Mesenchymal stem cell (in vitro differentiated cells and primary cell): ENCODE measurements around the gene CRACR2A.

Experiments used
- DNase-seq: peaks from one replicate; pipeline ENCODE4 v3.0.0-alpha.2; 2013
- H2AFZ ChIP-seq: one replicate; pipeline ENCODE4 v1.6.1; 2013; ENCODE audit warnings: low read depth, mild to moderate bottlenecking, control low read depth, inconsistent platforms, low read length, moderate library complexity
- H2AK5ac ChIP-seq: 2 replicates; pipeline ENCODE4 v1.6.1; 2013; ENCODE audit warnings: low read length, moderate library complexity, mild to moderate bottlenecking, inconsistent platforms; ENCODE audit not compliant: severe bottlenecking
- H2BK120ac ChIP-seq: one replicate; pipeline ENCODE4 v1.6.1; 2013; ENCODE audit warnings: low read depth, mild to moderate bottlenecking, inconsistent platforms, low read length, moderate library complexity
- H2BK12ac ChIP-seq, 2 experiments: one replicate each; pipeline ENCODE4 v1.6.1; 2013; ENCODE audit warnings: inconsistent platforms in 2 of 2, low read length in 2 of 2, mild to moderate bottlenecking in 2 of 2, moderate library complexity in 2 of 2, control low read depth in 1 of 2
- H2BK15ac ChIP-seq: one replicate; pipeline ENCODE4 v1.6.1; 2013; ENCODE audit warnings: mild to moderate bottlenecking, low read depth, inconsistent platforms; ENCODE audit not compliant: poor library complexity, severe bottlenecking
- H2BK5ac ChIP-seq: 2 replicates; pipeline ENCODE4 v1.6.1; 2013; ENCODE audit warnings: low read depth, mild to moderate bottlenecking, low read length, control low read depth, inconsistent platforms; ENCODE audit not compliant: poor library complexity, severe bottlenecking
- H3K14ac ChIP-seq, 2 experiments: one replicate each; pipeline ENCODE4 v1.6.1; 2013; ENCODE audit warnings: inconsistent platforms in 2 of 2, low read length in 2 of 2, control low read depth in 1 of 2, mild to moderate bottlenecking in 1 of 2, moderate library complexity in 1 of 2
- H3K18ac ChIP-seq, 2 experiments: one replicate each; pipeline ENCODE4 v1.6.1; 2013; ENCODE audit warnings: inconsistent platforms in 2 of 2, low read length in 2 of 2, control low read depth in 1 of 2, low read depth in 1 of 2, mild to moderate bottlenecking in 1 of 2
- H3K23ac ChIP-seq, 2 experiments: one replicate each; pipeline ENCODE4 v1.6.1; 2013; ENCODE audit warnings: inconsistent platforms in 2 of 2, low read length in 2 of 2, mild to moderate bottlenecking in 2 of 2, moderate library complexity in 2 of 2, control low read depth in 1 of 2
- H3K27ac ChIP-seq: 2 replicates; pipeline ENCODE4 v1.5.1; 2013; ENCODE audit warnings: mild to moderate bottlenecking, moderate library complexity, low read length, control low read depth, inconsistent platforms; ENCODE audit not compliant: poor library complexity, severe bottlenecking
- H3K27me3 ChIP-seq, 2 experiments: 2 replicates each; pipeline versions ENCODE4 v1.6.1 to v1.7.0; 2013; ENCODE audit warnings: low read length in 2 of 2, mild to moderate bottlenecking in 2 of 2, moderate library complexity in 2 of 2, control low read depth in 1 of 2, inconsistent platforms in 1 of 2; ENCODE audit not compliant: control insufficient read depth in 1 of 2, insufficient read depth in 1 of 2
- H3K36me3 ChIP-seq, 2 experiments: 2 replicates each; pipeline versions ENCODE4 v1.6.1 to v1.7.0; 2013; ENCODE audit warnings: low read length in 2 of 2, control low read depth in 1 of 2, inconsistent platforms in 1 of 2, low read depth in 1 of 2, mild to moderate bottlenecking in 1 of 2; ENCODE audit not compliant: insufficient read depth in 2 of 2, control insufficient read depth in 1 of 2
- H3K4ac ChIP-seq, 2 experiments: one replicate each; pipeline ENCODE4 v1.6.1; 2013; ENCODE audit warnings: inconsistent platforms in 2 of 2, low read length in 2 of 2, mild to moderate bottlenecking in 2 of 2, moderate library complexity in 2 of 2, control low read depth in 1 of 2, low read depth in 1 of 2
- H3K4me1 ChIP-seq: 2 replicates; pipeline ENCODE4 v1.6.1; 2013; ENCODE audit warnings: low read depth, low read length, control low read depth; ENCODE audit not compliant: control insufficient read depth, insufficient read depth
- H3K4me2 ChIP-seq: 2 replicates; pipeline ENCODE4 v1.6.1; 2013; ENCODE audit warnings: low read length, mild to moderate bottlenecking, inconsistent platforms; ENCODE audit not compliant: poor library complexity, severe bottlenecking
- H3K4me3 ChIP-seq, 2 experiments: 2 replicates each; pipeline versions ENCODE4 v1.5.1 to v1.7.0; 2013; ENCODE audit warnings: low read length in 2 of 2, mild to moderate bottlenecking in 2 of 2, control low read depth in 1 of 2, low read depth in 1 of 2; ENCODE audit not compliant: insufficient read depth in 1 of 2
- H3K79me1 ChIP-seq: replicated peaks from 2 replicates; pipeline ENCODE4 v1.6.1; 2013; ENCODE audit warnings: mild to moderate bottlenecking, control low read depth, low read length, inconsistent platforms; ENCODE audit not compliant: poor library complexity, severe bottlenecking
- H3K9ac ChIP-seq: 2 replicates; pipeline ENCODE4 v1.7.0; 2013; ENCODE audit warnings: mild to moderate bottlenecking, low read length, moderate library complexity
- H3K9me3 ChIP-seq: 2 replicates; pipeline ENCODE4 v1.7.0; 2013; ENCODE audit warnings: mild to moderate bottlenecking, low read length; ENCODE audit not compliant: control insufficient read depth
- H4K8ac ChIP-seq: one replicate; pipeline ENCODE4 v1.6.1; 2013; ENCODE audit warnings: inconsistent platforms, mild to moderate bottlenecking, low read length, moderate library complexity
- H4K91ac ChIP-seq: one replicate; pipeline ENCODE4 v1.6.1; 2013; ENCODE audit warnings: mild to moderate bottlenecking, low read length, inconsistent platforms
- WGBS: methylation state at CpG from one replicate; pipeline ENCODE4 v1.1.7; 2013; ENCODE audit warnings: mixed read lengths; 5-methylcytosine and 5-hydroxymethylcytosine counted together

The CRACR2A gene

DNA sequence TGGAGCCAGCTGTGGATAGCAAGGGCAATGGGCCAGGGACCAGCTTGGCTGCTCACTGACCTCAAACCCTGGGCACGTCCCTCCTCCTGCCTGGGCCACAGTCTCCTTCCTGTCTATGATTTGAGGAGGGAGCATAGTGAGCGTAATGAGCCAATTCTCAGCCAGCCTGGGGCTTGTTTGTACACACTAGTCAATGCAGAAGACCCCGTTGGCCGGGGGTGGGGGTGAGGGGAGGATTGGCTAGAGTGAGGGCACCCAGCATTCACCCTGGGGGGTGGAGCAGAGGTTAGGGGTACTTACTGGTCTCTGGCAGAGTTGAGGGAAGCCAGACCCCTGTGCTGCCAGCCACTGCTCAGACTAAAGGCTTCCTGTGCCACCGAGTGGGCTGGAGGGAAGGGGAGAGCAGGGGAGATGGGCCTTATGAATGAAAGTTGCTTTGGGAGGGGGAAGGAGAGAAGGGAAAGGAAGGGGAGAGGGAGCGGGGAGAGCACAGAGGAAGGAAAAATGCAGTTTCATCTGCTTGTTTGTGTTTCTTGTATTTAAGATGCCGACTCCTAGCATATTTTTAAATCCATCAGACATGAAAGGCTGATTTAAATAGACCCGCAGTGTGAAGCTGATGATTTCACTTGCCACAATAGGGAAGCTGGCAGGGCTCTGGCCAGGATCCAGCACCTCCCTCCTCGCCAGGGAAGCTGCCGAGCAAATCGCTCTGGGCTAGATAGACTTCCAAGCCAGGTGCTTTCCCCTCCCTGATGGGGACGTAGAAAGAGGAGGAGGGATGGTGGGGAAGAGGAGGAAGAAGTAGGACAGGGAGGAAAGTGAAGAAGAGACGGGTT is 147.9 kb downstream of the CRACR2A start:
- Histone ChIP-seq H3K14ac (no peak overlapping the region), H3K27me3 (peaks cover 52 to 56% of the 10 kb centered on the region in 2 experiments), H4K91ac (no peak overlapping the region), H3K23ac (no peak overlapping the region), H3K4ac (no peak overlapping the region), H3K9ac (no peak overlapping the region), H3K79me1 (no peaks in the 10 kb centered on the region), H3K18ac (no peak overlapping the region), H3K4me1 (peaks cover 2% of the 10 kb centered on the region), H3K4me3 (no peak overlapping the region), H3K4me2 (no peak overlapping the region), H3K27ac (no peak overlapping the region), H4K8ac (no peak overlapping the region), H3K9me3 (no peaks in the 10 kb centered on the region), H3K36me3 (no peaks in the 10 kb centered on the region), H2BK15ac (no peak overlapping the region), H2BK5ac (no peak overlapping the region), H2BK12ac (no peak overlapping the region), H2BK120ac (no peak overlapping the region), H2AFZ (no peak overlapping the region), H2AK5ac (no peak overlapping the region)
- no peak for DNase-seq
- 21% methylated on average over 11 of the region's 13 CpGs for WGBS

DNA sequence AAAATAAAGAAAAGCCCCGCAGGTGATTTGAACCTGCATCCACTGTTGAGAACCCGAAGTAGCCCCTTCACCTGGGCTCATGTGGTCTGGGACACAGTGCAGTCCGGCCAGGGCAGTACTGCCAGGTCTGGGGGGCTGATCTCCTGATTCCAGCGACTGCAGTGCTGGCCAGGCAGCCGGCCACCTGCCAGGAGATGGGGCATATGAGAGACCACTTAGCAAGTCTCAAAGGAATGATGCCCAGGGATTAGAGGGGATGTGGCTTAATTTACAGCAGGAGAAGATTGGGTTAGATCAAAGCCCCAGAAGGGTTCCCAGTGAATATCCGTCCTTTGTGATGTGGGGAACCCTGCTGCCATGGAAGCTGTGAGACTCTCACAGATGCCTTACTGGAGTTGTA is 148.6 kb downstream of the CRACR2A start:
- H4K8ac ChIP-seq = no peak overlapping the region
- H3K4me1 ChIP-seq = peaks cover 2% of the 10 kb centered on the region
- H3K36me3 ChIP-seq = no peaks in the 10 kb centered on the region
- H3K4me2 ChIP-seq = no peak overlapping the region
- no peak for DNase-seq
- no peak overlapping the region for H4K91ac ChIP-seq
- no peak overlapping the region for H3K9ac ChIP-seq
- H2AFZ ChIP-seq = no peak overlapping the region
- peaks cover 59 to 62% of the 10 kb centered on the region in 2 experiments for H3K27me3 ChIP-seq
- no peak overlapping the region for H3K14ac ChIP-seq
- no peaks in the 10 kb centered on the region for H3K9me3 ChIP-seq
- H3K18ac ChIP-seq = no peak overlapping the region
- no peak overlapping the region for H3K27ac ChIP-seq
- H3K4me3 ChIP-seq = no peak overlapping the region
- H3K79me1 ChIP-seq = no peaks in the 10 kb centered on the region
- H2BK15ac ChIP-seq = no peak overlapping the region
- H2BK12ac ChIP-seq = no peak overlapping the region
- no peak overlapping the region for H2AK5ac ChIP-seq
- H2BK5ac ChIP-seq = no peak overlapping the region
- no peak overlapping the region for H2BK120ac ChIP-seq
- 52% methylated on average over 6 of the region's 6 CpGs for WGBS
- no peak overlapping the region for H3K4ac ChIP-seq
- no peak overlapping the region for H3K23ac ChIP-seq

DNA sequence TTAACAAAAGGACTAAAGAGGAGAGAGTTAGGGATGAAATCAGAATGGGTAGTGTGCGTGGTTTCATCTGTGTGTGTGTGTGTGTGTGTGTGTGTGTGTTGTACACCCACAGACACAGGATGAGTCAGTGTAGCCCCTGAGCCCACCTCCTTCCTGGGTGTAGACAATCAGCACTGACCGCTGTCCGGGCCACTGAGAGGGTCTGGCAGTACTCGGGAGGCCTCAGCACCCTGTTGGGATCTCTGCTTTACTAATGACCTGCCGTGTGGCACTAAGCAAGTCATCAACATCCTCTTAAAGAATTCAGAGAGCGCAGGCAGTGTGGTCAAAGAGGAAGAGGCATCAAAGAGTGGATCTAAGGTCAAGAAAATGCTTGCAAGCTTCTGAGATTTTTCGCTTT is 149.3 kb downstream of the CRACR2A start:
- no peak overlapping the region for H2BK15ac ChIP-seq
- DNase-seq = no peak
- no peak overlapping the region for H3K4me2 ChIP-seq
- H3K27me3 ChIP-seq = peaks cover 66 to 70% of the 10 kb centered on the region in 2 experiments
- no peak overlapping the region for H3K27ac ChIP-seq
- H2BK12ac ChIP-seq = no peak overlapping the region
- WGBS = 58% methylated on average over 6 of the region's 7 CpGs
- no peak overlapping the region for H2AFZ ChIP-seq
- H3K4me1 ChIP-seq = peaks cover 2% of the 10 kb centered on the region
- H3K4me3 ChIP-seq = no peak overlapping the region
- H3K18ac ChIP-seq = no peak overlapping the region
- H4K8ac ChIP-seq = no peak overlapping the region
- no peak overlapping the region for H2BK120ac ChIP-seq
- H3K4ac ChIP-seq = no peak overlapping the region
- H3K9ac ChIP-seq = no peak overlapping the region
- H2AK5ac ChIP-seq = no peak overlapping the region
- no peak overlapping the region for H3K23ac ChIP-seq
- no peak overlapping the region for H3K14ac ChIP-seq
- H2BK5ac ChIP-seq = no peak overlapping the region
- no peak overlapping the region for H4K91ac ChIP-seq
- H3K9me3 ChIP-seq = no peaks in the 10 kb centered on the region
- H3K79me1 ChIP-seq = no peaks in the 10 kb centered on the region
- no peaks in the 10 kb centered on the region for H3K36me3 ChIP-seq

DNA sequence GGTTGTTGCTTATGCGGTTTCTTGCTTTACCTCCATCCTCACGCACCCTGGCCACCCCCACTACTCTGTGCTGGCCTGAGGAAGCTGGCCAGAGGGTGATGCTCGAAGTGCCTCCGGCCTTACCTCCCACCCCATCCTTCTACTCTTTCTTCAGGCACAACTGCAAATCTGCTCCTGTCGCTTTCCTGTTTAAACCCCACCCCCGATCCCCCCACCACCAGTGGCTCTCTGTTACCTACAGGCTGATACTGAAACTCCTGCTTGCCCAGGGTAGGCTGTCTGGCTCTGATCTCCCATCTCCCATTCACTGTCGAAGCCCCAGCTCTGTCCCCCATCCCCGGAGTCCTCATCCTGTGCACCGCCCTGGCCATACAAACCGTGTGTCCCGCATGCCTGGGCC is 150.4 kb downstream of the CRACR2A start:
- H3K18ac ChIP-seq = no peak overlapping the region
- peaks cover 2% of the 10 kb centered on the region for H3K4me1 ChIP-seq
- H2AK5ac ChIP-seq = no peak overlapping the region
- no peak overlapping the region for H2AFZ ChIP-seq
- no peak overlapping the region for H2BK120ac ChIP-seq
- no peak overlapping the region for H2BK5ac ChIP-seq
- H3K36me3 ChIP-seq = no peaks in the 10 kb centered on the region
- no peak overlapping the region for H4K8ac ChIP-seq
- no peak overlapping the region for H2BK12ac ChIP-seq
- H4K91ac ChIP-seq = no peak overlapping the region
- no peak overlapping the region for H3K9ac ChIP-seq
- DNase-seq = no peak
- H3K79me1 ChIP-seq = no peaks in the 10 kb centered on the region
- no peak overlapping the region for H3K4me3 ChIP-seq
- no peak overlapping the region for H3K14ac ChIP-seq
- H3K27me3 ChIP-seq = peaks cover 66 to 74% of the 10 kb centered on the region in 2 experiments
- no peak overlapping the region for H3K23ac ChIP-seq
- H3K4me2 ChIP-seq = no peak overlapping the region
- H3K4ac ChIP-seq = no peak overlapping the region
- H3K27ac ChIP-seq = no peak overlapping the region
- WGBS = 58% methylated on average over 11 of the region's 11 CpGs
- H2BK15ac ChIP-seq = no peak overlapping the region
- H3K9me3 ChIP-seq = no peaks in the 10 kb centered on the region
